ENCODE measurements around the gene TBP. TPM values are rescaled to one million over a fixed set of nuclear protein-coding genes. Genes with fewer than 3 reads are reported as not detected.
"Not testable (repeated sequence)": the region's sequence is repeated elsewhere in the genome, so short reads cannot be mapped to it uniquely, and the experiment has no call there.

The TBP gene
- total RNA-seq, 1 donor from 2014 or later, result 19.3 TPM

DNA sequence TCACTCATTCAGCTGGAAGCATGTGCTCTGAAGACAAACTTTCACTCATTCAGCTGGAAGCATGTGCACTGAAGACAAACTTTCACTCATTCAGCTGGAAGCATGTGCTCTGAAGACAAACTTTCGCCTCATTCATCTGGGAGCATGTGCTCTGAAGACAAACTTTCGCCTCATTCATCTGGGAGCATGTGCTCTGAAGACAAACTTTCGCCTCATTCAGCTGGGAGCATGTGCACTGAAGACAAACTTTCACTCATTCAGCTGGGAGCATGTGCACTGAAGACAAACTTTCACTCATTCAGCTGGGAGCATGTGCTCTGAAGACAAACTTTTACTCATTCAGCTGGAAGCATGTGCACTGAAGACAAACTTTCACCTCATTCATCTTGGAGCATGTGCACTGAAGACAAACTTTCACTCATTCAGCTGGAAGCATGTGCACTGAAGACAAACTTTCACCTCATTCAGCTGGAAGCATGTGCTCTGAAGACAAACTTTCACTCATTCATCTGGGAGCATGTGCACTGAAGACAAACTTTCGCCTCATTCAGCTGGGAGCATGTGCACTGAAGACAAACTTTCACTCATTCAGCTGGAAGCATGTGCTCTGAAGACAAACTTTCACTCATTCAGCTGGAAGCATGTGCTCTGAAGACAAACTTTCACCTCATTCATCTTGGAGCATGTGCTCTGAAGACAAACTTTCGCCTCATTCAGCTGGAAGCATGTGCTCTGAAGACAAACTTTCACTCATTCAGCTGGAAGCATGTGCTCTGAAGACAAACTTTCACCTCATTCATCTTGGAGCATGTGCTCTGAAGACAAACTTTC is 45.1 kb upstream of the TBP start:
- H3K27ac Mint-ChIP-seq (ENCODE audit: unreplicated experiment); H2AFZ ChIP-seq (ENCODE audit: low read depth, low read length); H3K4me2 ChIP-seq (ENCODE audit: low read length); FAIRE-seq; H3K9ac ChIP-seq (ENCODE audit: low read length); H3K79me2 ChIP-seq (ENCODE audit: insufficient read depth, low read length); H3K4me3 ChIP-seq (ENCODE audit: insufficient read depth, low read depth, low read length); H3K27me3 ChIP-seq (ENCODE audit: insufficient read depth, low read length); H3K36me3 ChIP-seq (ENCODE audit: insufficient read depth, low read length); H3K36me3 Mint-ChIP-seq (ENCODE audit: low read depth, unreplicated experiment); DNase-seq (ENCODE audit: low read depth); H3K4me1 ChIP-seq (ENCODE audit: insufficient read depth, low read length); H3K4me1 Mint-ChIP-seq (ENCODE audit: low read depth, unreplicated experiment); H3K9me3 ChIP-seq (ENCODE audit: insufficient read depth, low read depth, low read length); H3K27ac ChIP-seq (ENCODE audit: low read depth, low read length); H4K20me1 ChIP-seq (ENCODE audit: insufficient read depth, low read length); H3K4me3 Mint-ChIP-seq (ENCODE audit: unreplicated experiment); H3K9me3 Mint-ChIP-seq (ENCODE audit: unreplicated experiment): not testable (repeated sequence)
- peaks cover 42% of the 10 kb centered on the region for H3K27me3 Mint-ChIP-seq (ENCODE audit: low read depth, unreplicated experiment)

- H3K9ac ChIP-seq (ENCODE audit: low read length), result no peak overlapping the region
- no peak overlapping the region for H3K4me3 ChIP-seq (ENCODE audit: insufficient read depth, low read depth, low read length)
- H3K4me1 ChIP-seq (ENCODE audit: insufficient read depth, low read length), result no peaks in the 10 kb centered on the region
- H3K4me3 Mint-ChIP-seq (ENCODE audit: unreplicated experiment), result no peak overlapping the region
- peaks cover 37% of the 10 kb centered on the region for H3K27me3 Mint-ChIP-seq (ENCODE audit: low read depth, unreplicated experiment)
- no peaks in the 10 kb centered on the region for H3K9me3 ChIP-seq (ENCODE audit: insufficient read depth, low read depth, low read length)
- DNase-seq (ENCODE audit: low read depth), result no peak
- H3K9me3 Mint-ChIP-seq (ENCODE audit: unreplicated experiment), result peaks cover 8% of the 10 kb centered on the region
- no peak overlapping the region for H3K27ac Mint-ChIP-seq (ENCODE audit: unreplicated experiment)
- H3K36me3 ChIP-seq (ENCODE audit: insufficient read depth, low read length), result no peaks in the 10 kb centered on the region
- H2AFZ ChIP-seq (ENCODE audit: low read depth, low read length), result no peak overlapping the region
- no peaks in the 10 kb centered on the region for H3K79me2 ChIP-seq (ENCODE audit: insufficient read depth, low read length)
- no peaks in the 10 kb centered on the region for H3K27me3 ChIP-seq (ENCODE audit: insufficient read depth, low read length)
- H3K4me2 ChIP-seq (ENCODE audit: low read length), result no peak overlapping the region
- FAIRE-seq, result no peak
- H3K36me3 Mint-ChIP-seq (ENCODE audit: low read depth, unreplicated experiment), result peaks cover 4% of the 10 kb centered on the region
- H4K20me1 ChIP-seq (ENCODE audit: insufficient read depth, low read length), result no peaks in the 10 kb centered on the region
- TF ChIP-seq CTCF (IDR thresholded peaks at IDR 0.05; ENCODE audit: insufficient read depth, low read depth, low read length), result no peak
- no peak overlapping the region for H3K27ac ChIP-seq (ENCODE audit: low read depth, low read length)
- no peaks in the 10 kb centered on the region for H3K4me1 Mint-ChIP-seq (ENCODE audit: low read depth, unreplicated experiment)
Measured at GRCh38 chr6:170509723-170510018, 44.5 kb upstream of the TBP start.

DNA sequence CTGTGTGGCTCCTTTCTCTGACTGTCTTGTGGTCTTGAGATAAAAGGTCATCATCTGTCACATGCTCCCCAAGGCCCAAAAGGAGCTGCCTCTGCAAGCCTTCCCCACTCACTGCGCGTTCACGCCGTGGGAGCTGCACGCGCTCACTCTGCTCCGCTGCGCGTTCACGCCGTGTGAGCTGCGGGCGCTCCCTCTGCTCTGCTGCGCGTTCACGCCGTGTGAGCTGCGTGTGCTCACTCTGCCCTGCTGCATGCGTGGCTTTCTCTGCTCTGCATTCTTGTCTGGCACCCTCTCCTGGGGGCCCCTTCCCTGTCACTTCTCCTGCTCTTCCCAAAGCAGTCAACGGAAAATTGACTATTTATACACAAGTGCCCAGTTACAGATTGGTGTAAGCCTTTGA is 43.5 kb upstream of the TBP start:
- Histone ChIP-seq H2AFZ (ENCODE audit: low read depth, low read length) (no peak overlapping the region), H3K79me2 (ENCODE audit: insufficient read depth, low read length) (no peaks in the 10 kb centered on the region), H3K4me2 (ENCODE audit: low read length) (no peak overlapping the region), H3K27me3 (ENCODE audit: insufficient read depth, low read length) (no peaks in the 10 kb centered on the region), H3K9ac (ENCODE audit: low read length) (no peak overlapping the region), H4K20me1 (ENCODE audit: insufficient read depth, low read length) (no peaks in the 10 kb centered on the region), H3K4me1 (ENCODE audit: insufficient read depth, low read length) (no peaks in the 10 kb centered on the region), H3K27ac (ENCODE audit: low read depth, low read length) (no peak overlapping the region), H3K4me3 (ENCODE audit: insufficient read depth, low read depth, low read length) (no peak overlapping the region), H3K36me3 (ENCODE audit: insufficient read depth, low read length) (no peaks in the 10 kb centered on the region), H3K9me3 (ENCODE audit: insufficient read depth, low read depth, low read length) (no peaks in the 10 kb centered on the region)
- no peak overlapping the region for H3K4me3 Mint-ChIP-seq (ENCODE audit: unreplicated experiment)
- H3K9me3 Mint-ChIP-seq (ENCODE audit: unreplicated experiment), result peaks cover 5% of the 10 kb centered on the region
- H3K27ac Mint-ChIP-seq (ENCODE audit: unreplicated experiment), result no peak overlapping the region
- TF ChIP-seq CTCF (IDR thresholded peaks at IDR 0.05; ENCODE audit: insufficient read depth, low read depth, low read length) (no peak), EZH2 (IDR thresholded peaks at IDR 0.05; ENCODE audit: insufficient read depth, low read length) (no peak)
- DNase-seq (ENCODE audit: low read depth) (no peak), FAIRE-seq (no peak)
- peaks cover 4% of the 10 kb centered on the region for H3K36me3 Mint-ChIP-seq (ENCODE audit: low read depth, unreplicated experiment)
- H3K27me3 Mint-ChIP-seq (ENCODE audit: low read depth, unreplicated experiment), result peaks cover 27% of the 10 kb centered on the region
- H3K4me1 Mint-ChIP-seq (ENCODE audit: low read depth, unreplicated experiment), result no peaks in the 10 kb centered on the region

Data from astrocyte (in vitro differentiated cells and primary cell).